Left lung (tissue), 10 donors: ENCODE measurements around the gene C12orf43. TPM values are rescaled to one million over a fixed set of nuclear protein-coding genes. Genes with fewer than 3 reads are reported as not detected.
A peak's percentile ranks its signal among the peaks of the same experiment; 100 is the strongest.

Experiments
- ATAC-seq: fragments of 200-7000 bp; cut with Tn5 transposase; one replicate; pipeline ENCODE4 v1.9.1; 2020; ENCODE audit warnings: moderate library complexity
- DNase-seq, 4 donors: peaks; one replicate each; pipeline ENCODE4 v3.0.0-alpha.2; 2013 to 2020
- H3K27ac ChIP-seq, 2 donors: fragments of 200-600 bp; sonication (generic) in 1 of 2; one replicate each; pipeline versions ENCODE4 v1.5.0 to v1.8.0; 2020 to 2021
- H3K27me3 ChIP-seq, 2 donors: fragments of 200-600 bp; sonication (generic) in 1 of 2; one replicate each; pipeline versions ENCODE4 v1.5.0 to v1.8.0; 2020 to 2021
- H3K36me3 ChIP-seq, 2 donors: fragments of 200-600 bp; sonication (generic) in 1 of 2; one replicate each; pipeline versions ENCODE4 v1.5.0 to v1.8.0; 2020 to 2021
- H3K4me1 ChIP-seq, 2 donors: fragments of 200-600 bp; one replicate each; pipeline ENCODE4 v1.8.0; 2021
- H3K4me3 ChIP-seq, 2 donors: fragments of 200-600 bp; sonication (generic) in 1 of 2; one replicate each; pipeline versions ENCODE4 v1.5.0 to v1.8.0; 2020 to 2021; ENCODE audit warnings: mild to moderate bottlenecking in 1 of 2
- H3K9me3 ChIP-seq, 2 donors: fragments of 200-600 bp; sonication (generic) in 1 of 2; one replicate each; pipeline versions ENCODE4 v1.5.0 to v1.8.0; 2020 to 2021
- intact Hi-C, 2 donors: fragments of 100-400 bp; cut with DNase I; formaldehyde crosslinking; loops; one replicate each; pipeline versions ENCODE4 v1.11.2 to v1.14.2; 2022
- polyA plus RNA-seq, 6 donors: library from polyadenylated mRNA; unstranded; fragments of 120-200 nt; gene quantifications; one replicate each; pipeline ENCODE4 v1.2.1, GENCODE V29; 2013; ENCODE audit not compliant: insufficient read length in 6 of 6
- total RNA-seq, 2 donors: library from RNA; stranded (reverse); fragmentation: NEBNext Ultra II Directional; extraction: Animal tissue kit (Norgen Biotek cat#: 25700); gene quantifications; one replicate each; pipeline ENCODE4 v1.2.1, GENCODE V29; 2021
- TF ChIP-seq, protein P1 (sequence below), 2 donors: fragments of 200-600 bp; sonication (generic) in 1 of 2; IDR thresholded peaks; one replicate each; pipeline versions ENCODE4 v1.5.0 to v1.8.0; 2021; ENCODE audit warnings: antibody characterized with exemption in 2 of 2
- donor health status: DM: no; HTN: yes; CAD: no.
- donor health status: DM: no; HTN: no; CAD: no.

C12orf43 gene
- total and polyA plus RNA-seq, 8 donors = 11.9 to 20.6 (median 16.6) TPM

DNA sequence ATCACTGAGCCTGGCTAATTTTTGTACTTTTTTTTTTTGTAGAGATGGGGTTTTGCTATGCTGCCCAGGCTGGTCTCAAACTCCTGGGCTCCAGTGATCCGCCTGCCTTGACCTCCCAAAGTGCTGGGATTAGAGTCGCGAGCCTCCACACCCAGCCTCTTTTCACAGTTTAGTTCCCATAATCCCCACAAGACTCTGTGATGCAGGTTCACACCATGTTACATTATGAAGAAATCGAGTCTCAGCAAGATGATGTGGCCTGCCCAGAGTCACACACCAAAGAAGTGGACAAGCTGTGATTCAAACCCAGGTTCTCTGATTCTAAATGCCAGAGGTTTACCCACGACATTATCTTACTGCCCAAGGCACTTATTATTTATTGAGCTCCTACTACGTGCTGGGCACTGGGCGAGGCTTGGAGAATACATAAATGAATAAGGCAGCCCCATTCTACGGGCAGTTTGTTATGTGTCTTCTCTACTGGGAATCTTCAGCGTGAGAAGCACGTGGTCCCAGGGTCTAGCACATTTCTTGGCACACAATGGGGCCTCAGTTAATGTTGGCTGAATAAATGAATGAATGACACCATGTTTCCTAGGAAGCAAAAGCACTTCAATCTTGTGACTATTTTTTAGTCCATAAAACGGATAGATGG lies 46.2 kb upstream of the C12orf43 start:
- H3K4me3 ChIP-seq = no peak overlapping the region
- H3K36me3 ChIP-seq = no peaks in the 10 kb centered on the region
- DNase-seq = no peak
- H3K9me3 ChIP-seq = no peaks in the 10 kb centered on the region
- peaks cover 0 to 17% of the 10 kb centered on the region in 2 donors for H3K4me1 ChIP-seq
- TF ChIP-seq, protein P1, sequence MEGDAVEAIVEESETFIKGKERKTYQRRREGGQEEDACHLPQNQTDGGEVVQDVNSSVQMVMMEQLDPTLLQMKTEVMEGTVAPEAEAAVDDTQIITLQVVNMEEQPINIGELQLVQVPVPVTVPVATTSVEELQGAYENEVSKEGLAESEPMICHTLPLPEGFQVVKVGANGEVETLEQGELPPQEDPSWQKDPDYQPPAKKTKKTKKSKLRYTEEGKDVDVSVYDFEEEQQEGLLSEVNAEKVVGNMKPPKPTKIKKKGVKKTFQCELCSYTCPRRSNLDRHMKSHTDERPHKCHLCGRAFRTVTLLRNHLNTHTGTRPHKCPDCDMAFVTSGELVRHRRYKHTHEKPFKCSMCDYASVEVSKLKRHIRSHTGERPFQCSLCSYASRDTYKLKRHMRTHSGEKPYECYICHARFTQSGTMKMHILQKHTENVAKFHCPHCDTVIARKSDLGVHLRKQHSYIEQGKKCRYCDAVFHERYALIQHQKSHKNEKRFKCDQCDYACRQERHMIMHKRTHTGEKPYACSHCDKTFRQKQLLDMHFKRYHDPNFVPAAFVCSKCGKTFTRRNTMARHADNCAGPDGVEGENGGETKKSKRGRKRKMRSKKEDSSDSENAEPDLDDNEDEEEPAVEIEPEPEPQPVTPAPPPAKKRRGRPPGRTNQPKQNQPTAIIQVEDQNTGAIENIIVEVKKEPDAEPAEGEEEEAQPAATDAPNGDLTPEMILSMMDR (IDR thresholded peaks at IDR 0.05) = no peak
- intact Hi-C loops = no loop called here
- ATAC-seq = no peak
- H3K27ac ChIP-seq = no peak overlapping the region
- H3K27me3 ChIP-seq = no peaks in the 10 kb centered on the region

DNA sequence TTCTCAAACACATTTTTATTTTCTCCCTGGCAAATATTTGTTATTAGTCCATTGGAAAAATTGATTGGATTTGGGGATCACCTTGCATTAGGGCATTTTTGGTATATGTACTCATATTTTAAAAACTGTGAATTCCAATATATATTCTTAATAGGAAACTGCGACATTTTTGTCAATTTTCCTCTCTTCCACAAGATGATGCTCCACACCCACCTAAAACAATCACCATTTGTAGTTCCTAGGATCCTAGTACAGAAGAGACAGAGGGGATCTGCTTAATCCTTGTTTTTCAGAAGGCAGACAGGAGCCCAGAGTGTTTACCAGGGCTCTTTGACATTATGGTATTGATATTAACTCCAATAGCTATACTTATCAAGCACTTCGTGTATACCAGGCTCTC lies 45.5 kb upstream of the C12orf43 start:
- H3K27ac ChIP-seq = no peak overlapping the region
- DNase-seq (no peak), ATAC-seq (no peak)
- intact Hi-C loops = no loop called here
- TF ChIP-seq, protein P1 (IDR thresholded peaks at IDR 0.05) = peak in 1 of 2 donors; percentile 9
- H3K36me3 ChIP-seq = no peaks in the 10 kb centered on the region
- no peak overlapping the region for H3K4me3 ChIP-seq
- no peaks in the 10 kb centered on the region for H3K27me3 ChIP-seq
- peaks cover 0 to 17% of the 10 kb centered on the region in 2 donors for H3K4me1 ChIP-seq
- no peaks in the 10 kb centered on the region for H3K9me3 ChIP-seq

DNA sequence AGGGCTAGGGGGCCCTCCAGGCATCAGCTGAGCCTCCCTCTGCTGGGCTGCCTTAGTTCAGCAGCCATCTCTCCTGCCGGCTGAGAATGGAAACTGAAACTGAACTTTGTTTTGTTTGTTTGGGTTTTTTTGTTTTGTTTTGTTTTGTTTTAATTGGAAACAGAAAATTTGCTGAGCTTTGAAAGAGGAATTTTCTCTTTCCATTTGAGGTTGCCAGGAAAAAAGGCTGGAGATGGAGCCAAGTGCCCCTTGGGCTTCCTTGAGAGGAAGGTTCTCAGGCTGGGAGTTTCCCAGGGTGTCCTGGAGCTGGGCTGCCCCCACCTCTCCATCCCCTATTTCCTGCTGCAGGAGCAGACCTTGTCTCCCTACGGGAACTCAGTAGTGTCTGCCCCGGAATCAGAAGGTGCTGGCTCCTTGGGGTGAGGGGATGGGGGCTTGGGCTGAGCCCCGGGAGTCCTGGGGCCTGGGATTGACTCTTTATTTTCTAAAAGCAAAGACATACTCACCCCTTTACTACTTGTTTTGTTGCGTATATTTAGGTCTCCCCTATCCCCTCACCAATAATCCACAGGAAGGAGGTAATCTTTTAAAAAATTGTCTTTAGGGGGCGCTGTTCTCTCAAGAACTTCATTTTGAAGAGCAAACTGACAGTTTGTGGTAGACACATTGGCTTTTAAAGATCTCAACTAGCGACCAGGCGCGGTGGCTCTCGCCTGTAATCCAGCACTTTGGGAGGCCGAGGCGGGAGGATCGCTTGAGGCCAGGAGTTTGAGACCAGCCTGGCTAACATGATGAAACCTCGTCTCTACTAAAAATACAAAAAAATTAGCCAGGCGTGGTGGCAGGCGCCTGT lies 44.1 kb upstream of the C12orf43 start:
- H3K36me3 ChIP-seq = no peaks in the 10 kb centered on the region
- no peaks in the 10 kb centered on the region for H3K27me3 ChIP-seq
- H3K27ac ChIP-seq = peak overlapping the region; percentile 45 to 83
- H3K4me3 ChIP-seq = peak overlapping the region in 1 of 2 donors; percentile 39
- H3K9me3 ChIP-seq = no peaks in the 10 kb centered on the region
- ATAC-seq (peak; percentile 89), DNase-seq (peak in 3 of 4 donors; percentile 34 to 52 (median 39))
- H3K4me1 ChIP-seq = peaks cover 0 to 17% of the 10 kb centered on the region in 2 donors
- TF ChIP-seq, protein P1 (IDR thresholded peaks at IDR 0.05) = peak; percentile 33 to 44
- intact Hi-C loops = no loop called here

DNA sequence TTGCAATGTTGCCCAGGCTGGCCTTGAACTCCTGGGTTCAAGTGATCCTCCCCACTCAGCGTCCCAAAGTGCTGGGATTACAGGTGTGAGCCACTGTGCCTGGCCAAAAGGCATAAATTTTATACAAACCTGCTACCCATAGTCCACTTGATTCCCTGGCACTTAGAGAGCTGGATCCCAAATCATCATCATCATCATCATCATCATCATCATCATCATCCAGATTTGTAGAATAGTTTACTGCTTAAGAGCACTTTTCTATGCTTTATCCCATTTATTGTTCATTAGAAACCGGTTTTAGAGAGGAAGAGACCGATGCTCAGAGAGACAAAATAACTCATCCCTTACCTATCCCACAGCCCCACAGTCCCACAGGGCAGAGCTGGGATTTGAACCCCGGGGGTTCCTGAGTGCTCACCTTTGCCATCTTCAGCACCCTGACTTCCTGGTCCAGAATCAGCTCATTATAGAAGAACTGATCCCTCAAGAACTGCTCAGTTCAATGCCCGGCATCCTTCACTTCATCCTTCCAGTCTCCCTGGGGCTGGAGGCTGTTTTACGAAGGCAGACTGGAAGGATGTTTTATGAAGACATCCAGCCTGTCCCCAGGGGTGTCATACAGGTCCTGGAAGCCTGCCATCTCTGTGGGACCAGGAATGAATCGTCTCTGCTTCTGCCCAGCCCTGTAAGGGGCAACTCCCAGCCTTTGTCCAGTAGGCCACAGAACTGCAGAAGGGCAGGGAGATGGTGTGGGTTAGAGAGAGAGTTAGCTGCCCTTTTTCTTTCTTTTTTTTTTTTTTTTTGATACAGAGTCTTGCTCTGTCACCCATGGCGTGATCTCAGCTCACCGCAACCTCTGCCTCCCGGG lies 43.0 kb upstream of the C12orf43 start:
- H3K27ac ChIP-seq = peak overlapping the region in 1 of 2 donors; percentile 83
- H3K9me3 ChIP-seq = no peaks in the 10 kb centered on the region
- peaks cover 0 to 17% of the 10 kb centered on the region in 2 donors for H3K4me1 ChIP-seq
- TF ChIP-seq, protein P1 (IDR thresholded peaks at IDR 0.05) = no peak
- intact Hi-C loops = no loop called here
- H3K4me3 ChIP-seq = no peak overlapping the region
- ATAC-seq = no peak
- no peaks in the 10 kb centered on the region for H3K36me3 ChIP-seq
- no peaks in the 10 kb centered on the region for H3K27me3 ChIP-seq
- DNase-seq = no peak
